ENCODE measurements around the gene SGMS1. TPM values are rescaled to one million over a fixed set of nuclear protein-coding genes. Genes with fewer than 3 reads are reported as not detected.

SGMS1 gene
- total RNA-seq, 1 donor from 2014 or later: 9.2 TPM

GRCh38 chr10:50533296-50533695, 90.5 kb downstream of the SGMS1 start:
- H4K20me1 ChIP-seq (ENCODE audit: low read depth): no peaks in the 10 kb centered on the region
- no peak for DNase-seq (ENCODE audit: low spot score)
- H3K36me3 Mint-ChIP-seq: no peaks in the 10 kb centered on the region
- H3F3A ChIP-seq (ENCODE audit: low read depth): no peaks in the 10 kb centered on the region
- no peaks in the 10 kb centered on the region for H3K4me1 ChIP-seq
- H3K4me3 ChIP-seq: no peak overlapping the region
- no peaks in the 10 kb centered on the region for H3K79me2 ChIP-seq (ENCODE audit: low read depth)
- no peaks in the 10 kb centered on the region for H3K9me3 ChIP-seq (ENCODE audit: low read depth)
- H3K36me3 ChIP-seq: no peaks in the 10 kb centered on the region
- H3K9me3 Mint-ChIP-seq: no peaks in the 10 kb centered on the region
- H3K4me2 ChIP-seq: no peak overlapping the region
- H3K27me3 ChIP-seq: no peaks in the 10 kb centered on the region
- TF ChIP-seq EZH2 (IDR thresholded peaks at IDR 0.05): no peak
- TF ChIP-seq EZH2phosphoT487 (IDR thresholded peaks at IDR 0.05): no peak
- TF ChIP-seq CTCF (IDR thresholded peaks at IDR 0.05): no peak
- H3K4me1 Mint-ChIP-seq: no peaks in the 10 kb centered on the region
- H3K27ac Mint-ChIP-seq: no peak overlapping the region
- no peak overlapping the region for H3K4me3 Mint-ChIP-seq
- no peak overlapping the region for H3K27ac ChIP-seq
- H3K27me3 Mint-ChIP-seq (ENCODE audit: insufficient read depth, low read depth): peaks cover 2% of the 10 kb centered on the region
- H3K9ac ChIP-seq: no peak overlapping the region
- H2AFZ ChIP-seq (replicated peaks): no peak overlapping the region

GRCh38 chr10:50531388-50532077, 92.2 kb downstream of the SGMS1 start:
- H3K4me1 Mint-ChIP-seq: no peaks in the 10 kb centered on the region
- peaks cover 2% of the 10 kb centered on the region for H3K27me3 Mint-ChIP-seq (ENCODE audit: insufficient read depth, low read depth)
- H3K9me3 Mint-ChIP-seq: no peaks in the 10 kb centered on the region
- H3K4me3 Mint-ChIP-seq: no peak overlapping the region
- Histone ChIP-seq H3K9me3 (ENCODE audit: low read depth) (no peaks in the 10 kb centered on the region), H3K79me2 (ENCODE audit: low read depth) (no peaks in the 10 kb centered on the region), H3K27ac (no peak overlapping the region), H3K4me3 (no peak overlapping the region), H3K4me1 (no peaks in the 10 kb centered on the region), H3K4me2 (no peak overlapping the region), H3K9ac (no peak overlapping the region), H4K20me1 (ENCODE audit: low read depth) (no peaks in the 10 kb centered on the region), H3F3A (ENCODE audit: low read depth) (no peaks in the 10 kb centered on the region), H2AFZ (replicated peaks) (no peak overlapping the region), H3K27me3 (no peaks in the 10 kb centered on the region), H3K36me3 (no peaks in the 10 kb centered on the region)
- no peak for DNase-seq (ENCODE audit: low spot score)
- H3K27ac Mint-ChIP-seq: no peak overlapping the region
- TF ChIP-seq EZH2phosphoT487 (IDR thresholded peaks at IDR 0.05) (no peak), EZH2 (IDR thresholded peaks at IDR 0.05) (no peak), CTCF (IDR thresholded peaks at IDR 0.05) (no peak)
- H3K36me3 Mint-ChIP-seq: no peaks in the 10 kb centered on the region

- no peak overlapping the region for H3K4me2 ChIP-seq
- H4K20me1 ChIP-seq (ENCODE audit: low read depth): no peaks in the 10 kb centered on the region
- H3F3A ChIP-seq (ENCODE audit: low read depth): no peaks in the 10 kb centered on the region
- H3K27me3 Mint-ChIP-seq (ENCODE audit: insufficient read depth, low read depth): peaks cover 2% of the 10 kb centered on the region
- no peak for TF ChIP-seq EZH2 (IDR thresholded peaks at IDR 0.05)
- TF ChIP-seq EZH2phosphoT487 (IDR thresholded peaks at IDR 0.05): no peak
- TF ChIP-seq CTCF (IDR thresholded peaks at IDR 0.05): no peak
- no peak overlapping the region for H3K27ac Mint-ChIP-seq
- no peaks in the 10 kb centered on the region for H3K79me2 ChIP-seq (ENCODE audit: low read depth)
- H3K9me3 ChIP-seq (ENCODE audit: low read depth): no peaks in the 10 kb centered on the region
- no peak for DNase-seq (ENCODE audit: low spot score)
- no peaks in the 10 kb centered on the region for H3K4me1 ChIP-seq
- peaks cover 2% of the 10 kb centered on the region for H3K36me3 Mint-ChIP-seq
- no peak overlapping the region for H3K9ac ChIP-seq
- no peaks in the 10 kb centered on the region for H3K4me1 Mint-ChIP-seq
- no peaks in the 10 kb centered on the region for H3K9me3 Mint-ChIP-seq
- no peaks in the 10 kb centered on the region for H3K36me3 ChIP-seq
- no peak overlapping the region for H2AFZ ChIP-seq (replicated peaks)
- no peak overlapping the region for H3K4me3 ChIP-seq
- H3K4me3 Mint-ChIP-seq: no peak overlapping the region
- no peak overlapping the region for H3K27ac ChIP-seq
- H3K27me3 ChIP-seq: no peaks in the 10 kb centered on the region
Observed at GRCh38 chr10:50529660-50530059, 94.1 kb downstream of the SGMS1 start.

Measured in neural progenitor cell (in vitro differentiated cells).